Mucosa of descending colon (tissue), 3 donors: Measurements from ENCODE around the gene KCNK13. TPM values are rescaled to one million over a fixed set of nuclear protein-coding genes. Genes with fewer than 3 reads are reported as not detected.

Experiments
- ATAC-seq: fragments of 200-7000 bp; cut with Tn5 transposase; one replicate; pipeline ENCODE4 v1.9.1; 2020; ENCODE audit warnings: mild to moderate bottlenecking, moderate library complexity
- DNase-seq, 3 donors: peaks; one replicate each; pipeline ENCODE4 v3.0.0-alpha.2; 2020
- H3K36me3 ChIP-seq: fragments of 200-600 bp; one replicate; pipeline ENCODE4 v1.8.0; 2021; ENCODE audit warnings: low read depth, mild to moderate bottlenecking
- H3K4me1 ChIP-seq: fragments of 200-600 bp; one replicate; pipeline ENCODE4 v1.8.0; 2021; ENCODE audit warnings: low read depth, mild to moderate bottlenecking
- H3K4me3 ChIP-seq: fragments of 200-600 bp; one replicate; pipeline ENCODE4 v1.8.0; 2021; ENCODE audit warnings: mild to moderate bottlenecking
- H3K9me3 ChIP-seq: fragments of 200-600 bp; one replicate; pipeline ENCODE4 v1.8.0; 2021; ENCODE audit warnings: mild to moderate bottlenecking
- intact Hi-C, 2 donors: fragments of 100-400 bp; cut with DNase I in 1 of 2; cut with micrococcal nuclease in 1 of 2; formaldehyde crosslinking; loops; one replicate each; pipeline versions ENCODE4 v1.11.0 to v1.11.1; 2022; cut with DNase I, micrococcal nuclease
- total RNA-seq, 3 donors: library from RNA; stranded (reverse); fragmentation: NEBNext Ultra II Directional in 2 of 3; extraction: Animal tissue kit (Norgen Biotek cat#: 25700) in 2 of 3; gene quantifications; one replicate each; pipeline versions ENCODE4 v1.2.1 to v1.2.4, GENCODE V29; 2021 to 2023
- TF ChIP-seq, protein P1 (sequence below): fragments of 200-600 bp; IDR thresholded peaks from one replicate; pipeline ENCODE4 v1.8.0; 2022; ENCODE audit warnings: antibody characterized with exemption, mild to moderate bottlenecking
- donor health status: DM: no; HTN: no; CAD: no; lungs with moderate emphysema.
- donor health status: DM: no; HTN: no; CAD: no.
- donor health status: DM: no; HTN: yes; CAD: no.

KCNK13 gene
- total RNA-seq, 3 donors from 2014 or later, result 0.25 to 0.67 (median 0.29) TPM

DNA sequence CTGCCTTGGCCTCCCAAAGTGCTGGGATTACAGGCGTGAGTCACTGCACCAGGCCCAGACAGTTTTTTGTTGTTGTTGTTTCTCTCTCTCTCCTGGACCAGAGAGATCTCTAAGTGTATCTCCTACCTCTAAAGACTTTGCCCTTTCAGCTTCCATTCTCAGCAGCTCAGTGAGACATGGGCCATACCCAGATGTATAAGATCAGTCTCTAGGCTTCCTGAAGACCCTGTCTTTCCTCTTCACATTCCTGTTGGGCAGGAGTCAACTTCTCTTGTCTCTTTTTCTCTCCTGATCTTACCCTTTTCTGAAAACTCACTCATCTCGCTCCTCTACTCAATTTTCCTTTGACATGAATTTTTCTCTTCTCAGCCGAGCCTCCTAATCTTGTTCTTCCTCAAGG, 42.0 kb downstream of the KCNK13 start:
- Histone ChIP-seq H3K4me1 (no peaks in the 10 kb centered on the region), H3K36me3 (no peaks in the 10 kb centered on the region), H3K4me3 (no peak overlapping the region), H3K9me3 (no peaks in the 10 kb centered on the region)
- intact Hi-C loops, result no loop called here
- TF ChIP-seq, protein P1, sequence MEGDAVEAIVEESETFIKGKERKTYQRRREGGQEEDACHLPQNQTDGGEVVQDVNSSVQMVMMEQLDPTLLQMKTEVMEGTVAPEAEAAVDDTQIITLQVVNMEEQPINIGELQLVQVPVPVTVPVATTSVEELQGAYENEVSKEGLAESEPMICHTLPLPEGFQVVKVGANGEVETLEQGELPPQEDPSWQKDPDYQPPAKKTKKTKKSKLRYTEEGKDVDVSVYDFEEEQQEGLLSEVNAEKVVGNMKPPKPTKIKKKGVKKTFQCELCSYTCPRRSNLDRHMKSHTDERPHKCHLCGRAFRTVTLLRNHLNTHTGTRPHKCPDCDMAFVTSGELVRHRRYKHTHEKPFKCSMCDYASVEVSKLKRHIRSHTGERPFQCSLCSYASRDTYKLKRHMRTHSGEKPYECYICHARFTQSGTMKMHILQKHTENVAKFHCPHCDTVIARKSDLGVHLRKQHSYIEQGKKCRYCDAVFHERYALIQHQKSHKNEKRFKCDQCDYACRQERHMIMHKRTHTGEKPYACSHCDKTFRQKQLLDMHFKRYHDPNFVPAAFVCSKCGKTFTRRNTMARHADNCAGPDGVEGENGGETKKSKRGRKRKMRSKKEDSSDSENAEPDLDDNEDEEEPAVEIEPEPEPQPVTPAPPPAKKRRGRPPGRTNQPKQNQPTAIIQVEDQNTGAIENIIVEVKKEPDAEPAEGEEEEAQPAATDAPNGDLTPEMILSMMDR, result no peak
- ATAC-seq (no peak), DNase-seq (no peak)

DNA sequence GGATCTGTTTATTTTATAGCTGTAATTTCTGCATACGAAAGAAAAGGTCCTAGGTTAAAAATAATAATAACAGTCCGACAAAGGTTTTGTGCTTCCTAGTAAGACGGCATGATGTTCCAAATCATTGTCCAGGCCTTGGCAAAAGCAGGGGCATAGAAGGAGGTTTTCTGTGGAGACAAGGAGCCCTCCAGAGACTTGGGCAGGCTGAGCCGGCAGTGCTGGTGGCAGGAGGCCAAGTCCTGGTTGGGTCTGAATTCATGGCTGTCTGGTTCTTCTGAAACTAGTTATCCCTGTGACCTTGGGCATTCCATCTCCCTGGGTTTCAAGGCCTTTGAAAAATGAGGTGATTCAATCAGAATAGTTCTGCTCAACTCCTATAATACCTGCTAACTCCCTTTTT, 44.0 kb downstream of the KCNK13 start:
- no peaks in the 10 kb centered on the region for H3K36me3 ChIP-seq
- DNase-seq, result no peak
- no peak overlapping the region for H3K4me3 ChIP-seq
- intact Hi-C loops, result no loop called here
- H3K4me1 ChIP-seq, result no peaks in the 10 kb centered on the region
- ATAC-seq, result no peak
- no peaks in the 10 kb centered on the region for H3K9me3 ChIP-seq
- TF ChIP-seq, protein P1, result no peak

DNA sequence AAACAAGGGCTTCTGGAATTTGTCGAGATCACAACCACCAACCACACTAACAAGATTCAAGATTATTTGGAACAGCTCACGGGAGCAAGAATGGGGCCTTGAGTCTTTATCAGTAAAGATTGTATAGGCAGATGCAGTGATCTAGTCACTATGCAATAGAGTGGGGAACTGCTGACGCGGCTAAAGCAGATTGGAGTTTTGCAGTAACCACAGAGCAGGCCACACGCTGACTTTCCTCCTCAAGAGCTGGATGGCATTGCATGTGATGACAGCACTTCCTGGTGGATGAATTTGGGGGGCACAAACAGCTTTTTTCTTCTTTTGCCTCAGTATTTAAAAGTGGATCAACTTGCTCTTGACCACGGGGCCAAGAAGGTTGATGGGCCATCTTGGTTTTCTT, 46.0 kb downstream of the KCNK13 start:
- H3K9me3 ChIP-seq, result no peaks in the 10 kb centered on the region
- ATAC-seq, result no peak
- no peak overlapping the region for H3K4me3 ChIP-seq
- DNase-seq, result no peak
- TF ChIP-seq, protein P1, result no peak
- intact Hi-C loops, result no loop called here
- H3K36me3 ChIP-seq, result no peaks in the 10 kb centered on the region
- no peaks in the 10 kb centered on the region for H3K4me1 ChIP-seq

DNA sequence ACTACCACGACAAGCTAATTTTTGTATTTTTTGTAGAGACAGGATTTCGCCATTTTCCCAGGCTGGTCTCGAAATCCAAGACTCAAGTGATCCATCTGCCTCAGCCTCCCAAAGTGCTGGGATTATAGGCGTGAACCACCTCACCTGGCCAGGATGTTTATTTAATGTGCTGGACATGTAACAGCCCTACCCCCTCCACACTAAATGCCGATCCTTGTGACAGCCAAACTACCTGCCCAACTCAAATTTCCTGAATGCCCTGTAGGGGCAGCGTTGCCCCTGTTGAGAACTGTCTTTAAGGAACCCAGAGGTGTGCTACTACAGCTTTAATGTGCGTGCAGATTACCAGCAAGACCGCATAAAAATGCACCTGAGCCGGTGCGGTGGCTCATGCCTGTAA, 48.1 kb downstream of the KCNK13 start:
- Histone ChIP-seq H3K4me1 (no peaks in the 10 kb centered on the region), H3K4me3 (no peak overlapping the region), H3K36me3 (no peaks in the 10 kb centered on the region), H3K9me3 (no peaks in the 10 kb centered on the region)
- DNase-seq (no peak), ATAC-seq (peak; percentile 39)
- TF ChIP-seq, protein P1, result no peak
- intact Hi-C loops, result no loop called here

DNA sequence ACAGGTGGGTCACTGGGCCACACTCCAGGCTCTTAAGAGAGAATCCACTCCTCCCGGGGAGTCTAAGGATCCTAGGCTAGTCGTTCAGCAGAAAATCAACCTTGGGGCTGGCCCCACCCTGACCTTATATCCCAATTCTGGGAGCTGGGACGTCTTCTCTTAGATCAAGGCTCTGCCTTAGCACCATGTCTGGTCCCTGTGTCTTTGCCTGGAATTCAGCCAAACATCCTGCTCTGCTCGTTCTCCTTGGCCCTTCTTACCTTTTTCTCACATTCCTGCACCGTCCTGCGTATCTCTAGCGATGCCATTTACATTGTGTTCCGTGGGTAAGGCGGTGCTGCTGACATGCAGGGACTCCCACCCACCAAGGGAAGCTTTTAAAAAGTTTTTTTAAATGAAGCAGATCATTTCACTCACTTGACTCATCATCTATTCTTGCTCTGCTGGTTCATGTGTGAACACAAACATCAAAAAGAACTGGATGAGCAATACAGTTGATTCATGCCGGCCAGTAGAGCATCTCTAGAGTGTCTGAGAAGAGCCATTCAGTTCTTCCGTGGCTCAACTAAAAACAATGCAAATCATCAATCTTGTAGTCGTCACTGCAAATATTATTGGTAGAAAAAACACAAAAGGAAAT, 50.2 kb downstream of the KCNK13 start:
- Histone ChIP-seq H3K4me3 (no peak overlapping the region), H3K36me3 (no peaks in the 10 kb centered on the region), H3K9me3 (no peaks in the 10 kb centered on the region), H3K4me1 (no peaks in the 10 kb centered on the region)
- DNase-seq (no peak), ATAC-seq (no peak)
- intact Hi-C loops, result no loop called here
- TF ChIP-seq, protein P1, result no peak

DNA sequence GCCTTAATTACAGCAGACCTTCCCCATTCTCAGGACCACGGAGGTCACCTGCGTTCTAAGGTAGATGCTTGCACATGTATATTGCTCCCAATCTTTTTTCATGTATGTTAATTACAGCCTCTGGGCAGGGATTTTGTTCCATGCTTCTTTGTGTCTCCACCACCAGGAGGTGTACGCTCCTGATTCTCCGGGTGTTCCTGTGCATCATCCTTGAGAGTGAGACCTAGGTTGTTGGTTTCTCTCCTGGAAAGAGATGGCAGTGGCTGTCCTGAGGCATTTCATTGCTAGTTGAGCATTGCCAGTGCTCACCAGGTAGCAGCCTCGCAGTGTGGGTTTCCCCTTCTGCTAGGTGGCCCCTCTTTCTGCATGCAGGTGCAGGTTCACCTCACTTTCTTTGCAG, 52.8 kb downstream of the KCNK13 start:
- ATAC-seq (no peak), DNase-seq (no peak)
- TF ChIP-seq, protein P1, result no peak
- Histone ChIP-seq H3K4me3 (no peak overlapping the region), H3K36me3 (no peaks in the 10 kb centered on the region), H3K4me1 (no peaks in the 10 kb centered on the region), H3K9me3 (no peaks in the 10 kb centered on the region)
- intact Hi-C loops, result no loop called here
